SIG-M5 (cell line): Measurements from ENCODE around the gene KCNE3.
"Not testable (repeated sequence)": the region's sequence is repeated elsewhere in the genome, so short reads cannot be mapped to it uniquely, and the experiment has no call there.

Experiments used
- DNase-seq: peaks from one replicate; lab custom pipeline; 2025; lab: John Stamatoyannopoulos, UW

The KCNE3 gene

DNA sequence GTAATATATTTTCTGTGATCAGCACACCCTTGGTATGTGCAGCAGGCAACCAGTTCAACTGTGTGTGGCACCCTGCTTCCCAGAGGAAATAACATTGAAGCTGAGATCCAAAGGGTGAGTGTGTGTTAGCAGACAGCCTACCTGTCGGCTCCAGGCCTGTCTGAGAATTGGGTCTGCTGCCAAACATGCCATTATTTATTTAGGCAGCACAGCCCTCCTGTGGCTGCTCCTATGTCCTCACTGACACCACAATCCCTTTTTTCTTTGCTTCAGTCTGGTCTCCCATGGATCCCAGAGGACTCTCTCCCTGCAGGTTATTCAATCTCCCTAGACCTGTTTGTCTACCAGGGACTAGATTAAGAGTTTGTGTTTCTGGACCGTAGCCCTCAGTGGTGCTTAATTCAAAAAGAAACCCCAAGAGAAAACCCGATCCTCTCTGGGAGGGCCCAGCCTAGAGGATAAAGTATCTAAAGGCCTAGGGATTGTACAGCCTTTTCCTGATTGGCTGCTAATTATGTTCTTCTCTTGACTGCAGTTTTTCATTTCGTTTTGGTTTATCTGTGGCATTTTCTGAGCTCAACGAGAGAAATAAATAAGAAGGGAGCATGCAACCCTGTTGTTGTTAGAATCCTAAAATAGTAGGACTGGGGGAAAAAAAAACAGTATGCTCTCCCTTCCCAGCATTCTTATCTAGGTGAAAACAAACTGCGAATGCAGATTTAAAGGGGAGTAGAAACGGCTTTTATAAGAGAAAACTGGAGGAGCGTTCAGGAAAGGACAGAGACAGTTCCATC, 24.1 kb downstream of the KCNE3 start:
- DNase-seq, result no peak

DNA sequence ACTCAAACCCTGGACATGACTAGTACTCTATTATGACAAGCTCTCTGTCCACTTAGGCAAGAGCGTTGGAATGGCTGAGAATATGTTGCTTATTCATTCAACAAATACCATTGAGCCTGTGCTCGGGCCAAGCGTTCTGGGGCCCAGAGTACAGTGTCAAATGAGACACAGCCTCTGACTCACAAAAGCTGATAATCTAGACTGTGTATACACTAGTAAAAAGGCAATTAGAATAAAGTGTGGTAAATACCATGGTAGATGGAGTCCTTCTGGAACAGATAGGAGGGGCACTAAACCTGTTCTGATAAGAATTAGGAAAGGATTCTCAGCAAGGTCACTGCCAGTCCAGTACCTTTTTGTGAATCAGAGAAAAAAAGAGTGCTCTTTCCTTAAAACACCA, 24.7 kb downstream of the KCNE3 start:
- DNase-seq, result no peak

GRCh38 chr11:74438681-74439080, 28.7 kb downstream of the KCNE3 start:
- DNase-seq, result no peak

DNA sequence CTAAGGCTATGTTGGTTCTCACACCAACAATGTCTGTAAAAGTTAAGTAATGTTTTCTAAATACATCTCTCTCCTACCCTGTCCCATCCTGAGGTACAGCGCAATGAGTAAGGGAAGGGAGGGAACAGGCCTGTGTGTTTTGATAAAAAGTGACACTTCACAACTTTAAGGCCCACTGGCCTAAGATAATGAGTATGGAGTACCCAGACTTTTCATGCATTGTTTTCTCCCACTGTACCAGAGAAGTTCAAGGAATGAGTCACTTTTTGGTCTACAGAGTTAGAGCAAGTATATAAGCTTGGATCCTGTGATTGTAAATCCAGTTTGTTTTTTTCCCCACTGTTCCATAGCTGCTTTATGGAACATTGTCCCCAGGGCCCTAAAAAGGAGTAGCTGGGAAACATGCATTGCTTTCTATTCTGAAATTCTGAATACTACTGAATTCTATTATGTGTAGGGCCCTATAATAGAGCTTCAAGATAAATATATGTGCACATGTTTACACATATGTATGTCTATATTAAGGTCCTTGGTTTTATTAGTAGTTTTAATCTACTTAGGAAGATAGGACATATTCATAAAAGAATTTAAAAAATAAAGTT, 29.8 kb downstream of the KCNE3 start:
- no peak for DNase-seq

DNA sequence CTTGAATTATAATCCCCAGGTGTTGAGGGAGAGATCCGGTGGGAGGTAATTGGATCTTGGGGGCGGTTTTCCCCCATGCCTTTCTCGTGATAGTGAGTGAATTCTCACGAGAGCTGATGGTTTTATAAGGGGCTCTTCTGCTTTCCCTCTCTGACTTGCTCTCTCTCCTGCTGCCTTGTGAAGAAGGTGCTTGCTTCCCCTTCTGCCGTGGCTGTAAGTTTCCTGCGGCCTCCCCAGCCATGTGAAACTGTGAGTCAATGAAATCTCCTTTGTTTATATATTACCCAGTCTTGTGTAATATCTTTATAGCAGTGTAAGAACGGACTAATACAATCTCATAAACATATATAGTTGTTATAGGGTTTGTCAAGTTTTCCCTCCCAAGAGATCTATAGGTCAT, 32.8 kb downstream of the KCNE3 start:
- DNase-seq, result peak; percentile 23

- no peak for DNase-seq
Observed at GRCh38 chr11:74429205-74429604, 38.1 kb downstream of the KCNE3 start.

GRCh38 chr11:74427384-74427886, 39.9 kb downstream of the KCNE3 start:
- DNase-seq, result no peak

GRCh38 chr11:74425100-74425499, 42.2 kb downstream of the KCNE3 start:
- no peak for DNase-seq

DNA sequence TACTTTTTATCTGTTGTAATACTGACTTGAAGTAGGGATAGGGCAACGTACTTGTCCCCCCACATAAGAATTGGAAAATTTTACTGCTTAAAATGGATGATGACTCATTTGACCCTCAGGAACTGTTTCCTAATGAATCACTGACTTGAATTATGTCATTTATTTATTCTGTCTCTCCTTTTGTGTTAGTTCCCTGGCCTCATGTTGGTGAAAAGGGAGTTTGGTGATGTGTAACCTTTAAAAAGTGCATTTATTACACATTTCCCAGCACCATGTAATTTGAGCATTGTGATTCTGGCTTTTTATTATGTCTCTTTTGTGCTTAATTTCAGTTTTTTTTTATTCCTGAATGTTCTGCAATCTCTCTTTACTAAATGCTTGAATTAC, 48.8 kb downstream of the KCNE3 start:
- no peak for DNase-seq

GRCh38 chr11:74417860-74418508, 49.4 kb downstream of the KCNE3 start:
- DNase-seq, result no peak

GRCh38 chr11:74417379-74417804, 50.0 kb downstream of the KCNE3 start:
- no peak for DNase-seq

- DNase-seq, result not testable (repeated sequence)
Observed at GRCh38 chr11:74416974-74417373, 50.4 kb downstream of the KCNE3 start.

DNA sequence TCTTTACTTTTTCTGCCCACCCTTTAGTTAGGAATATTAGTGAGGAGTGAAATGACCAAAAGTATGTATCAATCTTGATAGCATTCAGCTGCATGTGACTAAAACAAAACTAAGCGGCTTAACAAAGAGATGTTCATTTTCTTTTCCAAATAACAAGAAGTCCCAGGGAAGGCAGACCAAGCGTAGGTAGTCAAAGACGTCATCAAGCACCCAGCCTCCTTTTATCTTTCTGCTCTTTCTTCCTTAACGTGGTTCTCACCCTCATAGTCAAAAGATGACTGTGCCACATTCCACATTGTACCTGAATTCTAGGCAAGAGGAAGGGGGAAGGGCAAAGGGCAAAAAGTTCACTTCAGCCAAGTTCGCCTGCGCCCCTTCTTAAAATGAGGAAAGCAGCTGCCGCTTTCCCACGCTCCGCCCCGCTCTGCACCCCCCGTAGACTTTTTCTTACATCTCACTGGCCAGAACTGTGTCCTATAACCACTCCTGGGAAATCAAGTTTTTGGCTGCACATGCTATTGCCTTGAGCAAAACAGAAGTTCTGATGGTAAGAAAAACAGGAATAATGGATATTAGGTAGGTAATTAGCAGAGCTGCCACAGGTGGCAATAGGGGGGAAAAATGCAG, 54.5 kb downstream of the KCNE3 start:
- DNase-seq, result no peak

GRCh38 chr11:74412321-74412720, 55.0 kb downstream of the KCNE3 start:
- no peak for DNase-seq

GRCh38 chr11:74409633-74410032, 57.7 kb downstream of the KCNE3 start:
- DNase-seq, result no peak
